GM12875 (cell line): ENCODE results near the gene CER1.

ENCODE experiments used
- H3K4me3 ChIP-seq: one replicate; pipeline ENCODE4 v1.5.1; 2011; ENCODE audit warnings: low read depth, low read length, control low read depth
- CTCF ChIP-seq: IDR thresholded peaks from 2 replicates; pipeline ENCODE4 v1.5.1; 2011; ENCODE audit warnings: low read depth, mild to moderate bottlenecking, control low read depth, inconsistent platforms, low read length, moderate library complexity, borderline replicate concordance; ENCODE audit not compliant: insufficient read depth

Gene CER1

GRCh38 chr9:14678776-14679175, 43.8 kb downstream of the CER1 start:
- TF ChIP-seq CTCF, result no peak
- H3K4me3 ChIP-seq, result no peak overlapping the region

- no peak for TF ChIP-seq CTCF
Measured at GRCh38 chr9:14677872-14678271, 44.7 kb downstream of the CER1 start.

GRCh38 chr9:14677396-14677795, 45.1 kb downstream of the CER1 start:
- no peak for TF ChIP-seq CTCF
- H3K4me3 ChIP-seq, result no peak overlapping the region

More at GRCh38 chr9:14677872-14678271, 44.7 kb downstream of the CER1 start:
- no peak overlapping the region for H3K4me3 ChIP-seq

- no peak overlapping the region for H3K4me3 ChIP-seq
- TF ChIP-seq CTCF, result no peak
Measured at GRCh38 chr9:14674630-14675029, 47.9 kb downstream of the CER1 start.

- no peak for TF ChIP-seq CTCF
- H3K4me3 ChIP-seq, result no peak overlapping the region
Measured at GRCh38 chr9:14671377-14671776, 51.2 kb downstream of the CER1 start.

- H3K4me3 ChIP-seq, result no peak overlapping the region
- TF ChIP-seq CTCF, result no peak
Measured at GRCh38 chr9:14670718-14671117, 51.8 kb downstream of the CER1 start.
